HCT116 (cell line): ENCODE results near the gene MISP3. TPM values are rescaled to one million over a fixed set of nuclear protein-coding genes. Genes with fewer than 3 reads are reported as not detected.

Experiments used
- ATAC-seq: fragments of 200-7000 bp; cut with Tn5 transposase; 2 replicates; pipeline ENCODE4 v1.9.1; 2020; ENCODE audit warnings: mild to moderate bottlenecking, moderate library complexity
- BruUV-seq: library from RNA; stranded (reverse); fragments of 400-500 nt; replicated peaks from 2 replicates; lab custom pipeline; 2021; lab: Mats Ljungman, UMichigan
- CTCF ChIA-PET: fragments of 300-600 bp; sonication (Branson Sonifier 250); formaldehyde crosslinking; loops from one replicate; lab custom pipeline; 2021; ENCODE audit warnings: antibody characterized with exemption; lab: Charles Lee
- POLR2A ChIA-PET: fragments of 300-600, 350-600 bp; sonication (Branson Sonifier 250); formaldehyde crosslinking; loops from one replicate; lab custom pipeline; 2021; ENCODE audit warnings: antibody characterized with exemption; lab: Charles Lee
- RAD21 ChIA-PET, 2 experiments: fragments of 300-600 bp; sonication (Branson Sonifier 250); formaldehyde crosslinking; loops; one replicate each; lab custom pipeline; 2023; ENCODE audit warnings: low total read pairs in 2 of 2; ENCODE audit not compliant: uncharacterized antibody in 2 of 2, unreplicated experiment in 2 of 2, low non-redundant PET in 1 of 2; lab: Charles Lee
- DNase-seq: peaks from one replicate; pipeline ENCODE4 v3.0.0-alpha.2; 2010; ENCODE audit warnings: low read depth, low spot score
- H2AFZ ChIP-seq: fragments of 200-600 bp; shearing (Covaris generic), sonication (generic); 2 replicates; pipeline ENCODE4 v1.6.1; 2017; ENCODE audit warnings: low read depth, mixed run types, mixed read lengths, antibody characterized with exemption, low read length; ENCODE audit not compliant: poor library complexity, severe bottlenecking
- H3K27ac ChIP-seq: 2 replicates; pipeline ENCODE4 v1.5.1; 2012; ENCODE audit warnings: low read depth, low read length
- H3K27me3 ChIP-seq: fragments of 200-600 bp; sonication (generic); 2 replicates; pipeline ENCODE4 v1.6.1; 2016; ENCODE audit warnings: mixed run types, low read length, mixed read lengths; ENCODE audit not compliant: insufficient read depth
- H3K36me3 ChIP-seq, 2 experiments: fragments of 200-500 bp in 1 of 2; fragments of 200-600 bp in 1 of 2; sonication (Bioruptor generic) in 1 of 2; sonication (generic) in 1 of 2; 2 replicates each; pipeline versions ENCODE4 v1.5.1 to v1.6.1; 2014 to 2016; ENCODE audit warnings: low read length in 2 of 2, inconsistent platforms in 1 of 2, mixed read lengths in 1 of 2, mixed run types in 1 of 2; ENCODE audit not compliant: insufficient read depth in 2 of 2, control insufficient read depth in 1 of 2
- H3K4me1 ChIP-seq, 2 experiments: fragments of 200-600 bp in 1 of 2; sonication (generic) in 1 of 2; 2 replicates each; pipeline versions ENCODE4 v1.5.1 to v1.6.1; 2012 to 2017; ENCODE audit warnings: low read length in 2 of 2, inconsistent platforms in 1 of 2, mild to moderate bottlenecking in 1 of 2, mixed read lengths in 1 of 2, mixed run types in 1 of 2, moderate library complexity in 1 of 2; ENCODE audit not compliant: insufficient read depth in 2 of 2, control insufficient read depth in 1 of 2
- H3K4me2 ChIP-seq: fragments of 200-600 bp; sonication (generic); 2 replicates; pipeline ENCODE4 v1.6.1; 2017; ENCODE audit warnings: mixed run types, low read length, mixed read lengths
- H3K4me3 ChIP-seq, 2 experiments: fragments of 200-600 bp in 1 of 2; sonication (generic) in 1 of 2; replicated peaks in 1 of 2; 2 replicates each; pipeline ENCODE4 v1.5.1; 2011 to 2016; ENCODE audit warnings: low read length in 2 of 2, control low read depth in 1 of 2, low read depth in 1 of 2, mild to moderate bottlenecking in 1 of 2, mixed read lengths in 1 of 2, mixed run types in 1 of 2
- H3K79me2 ChIP-seq: fragments of 200-600 bp; sonication (generic); 2 replicates; pipeline ENCODE4 v1.6.1; 2017; ENCODE audit warnings: mild to moderate bottlenecking, mixed run types, low read length, moderate library complexity, mixed read lengths; ENCODE audit not compliant: insufficient read depth
- H3K9ac ChIP-seq: fragments of 200-600 bp; sonication (generic); 2 replicates; pipeline ENCODE4 v1.6.1; 2016; ENCODE audit warnings: low read length, mixed read lengths
- H3K9me2 ChIP-seq: fragments of 200-600 bp; sonication (generic), shearing (Covaris generic); 2 replicates; pipeline ENCODE4 v1.6.1; 2017; ENCODE audit warnings: mixed run types, mild to moderate bottlenecking, moderate library complexity; ENCODE audit not compliant: insufficient read depth
- H3K9me3 ChIP-seq, 2 experiments: fragments of 200-500 bp in 1 of 2; fragments of 200-600 bp in 1 of 2; sonication (Bioruptor generic) in 1 of 2; sonication (generic) in 1 of 2; 2 replicates each; pipeline ENCODE4 v1.6.1; 2014 to 2017; ENCODE audit warnings: low read length in 2 of 2, mixed read lengths in 2 of 2, inconsistent platforms in 1 of 2, low read depth in 1 of 2, mild to moderate bottlenecking in 1 of 2, mixed run types in 1 of 2, moderate library complexity in 1 of 2; ENCODE audit not compliant: control insufficient read depth in 1 of 2, insufficient read depth in 1 of 2
- H4K20me1 ChIP-seq: fragments of 200-600 bp; sonication (generic), shearing (Covaris generic); 2 replicates; pipeline ENCODE4 v1.6.1; 2017; ENCODE audit warnings: mixed run types, mild to moderate bottlenecking, moderate library complexity; ENCODE audit not compliant: insufficient read depth
- CBX3 ChIP-seq: IDR thresholded peaks from 2 replicates; pipeline ENCODE4 v1.6.1; 2012; ENCODE audit warnings: low read depth
- CEBPB ChIP-seq: IDR thresholded peaks from 2 replicates; pipeline ENCODE4 v1.6.1; 2012; ENCODE audit warnings: low read depth
- EZH2phosphoT487 ChIP-seq: fragments of 200-600 bp; IDR thresholded peaks from 2 replicates; pipeline ENCODE4 v1.6.1; 2018; ENCODE audit warnings: antibody characterized with exemption, borderline replicate concordance
- FOSL1 ChIP-seq: IDR thresholded peaks from 2 replicates; pipeline ENCODE4 v1.6.1; 2012; ENCODE audit warnings: low read depth
- JUND ChIP-seq: IDR thresholded peaks from 2 replicates; pipeline ENCODE4 v1.6.1; 2012
- POLR2A ChIP-seq: IDR thresholded peaks from 2 replicates; pipeline ENCODE4 v1.7.0; 2011; ENCODE audit warnings: borderline replicate concordance; ENCODE audit not compliant: insufficient read depth, insufficient read length; ENCODE audit errors: extremely low read depth
- POLR2AphosphoS5 ChIP-seq: IDR thresholded peaks from 2 replicates; pipeline ENCODE4 v1.6.1; 2011; ENCODE audit warnings: mild to moderate bottlenecking, low read depth, low read length, moderate library complexity
- SIN3A ChIP-seq: IDR thresholded peaks from 2 replicates; pipeline ENCODE4 v1.6.1; 2012; ENCODE audit warnings: low read depth
- SP1 ChIP-seq: IDR thresholded peaks from 2 replicates; pipeline ENCODE4 v1.6.1; 2012; ENCODE audit warnings: low read depth
- SRF ChIP-seq: IDR thresholded peaks from 2 replicates; pipeline ENCODE4 v1.6.1; 2012; ENCODE audit warnings: low read depth
- TCF7L2 ChIP-seq: IDR thresholded peaks from 2 replicates; pipeline ENCODE4 v1.7.0; 2011; ENCODE audit warnings: borderline replicate concordance, inconsistent platforms; ENCODE audit not compliant: insufficient read depth, insufficient read length; ENCODE audit errors: extremely low read depth
- ZFX ChIP-seq: fragments of 450-650 bp; IDR thresholded peaks from 2 replicates; pipeline ENCODE4 v1.6.1; 2017
- ZNF274 ChIP-seq: fragments of 200-500 bp; sonication (Bioruptor generic); IDR thresholded peaks from 2 replicates; pipeline ENCODE4 v1.6.1; 2014; ENCODE audit warnings: mild to moderate bottlenecking, low read depth, low read length, inconsistent platforms
- intact Hi-C: fragments of 100-400 bp; cut with micrococcal nuclease; formaldehyde crosslinking; loops from 2 replicates; pipeline ENCODE4 v1.10.0; 2022
- total RNA-seq: library from RNA; stranded (reverse); gene quantifications from one replicate; pipeline ENCODE4 v1.2.1, GENCODE V29; 2021; ENCODE audit not compliant: unreplicated experiment
- TF ChIP-seq, protein P1 (sequence below), 3 experiments: fragments of 200-600 bp in 1 of 3; sonication (generic) in 1 of 3; IDR thresholded peaks in 2 of 3; conservative IDR thresholded peaks in 1 of 3; 2 replicates each; pipeline ENCODE4 v1.5.1; 2012 to 2017; ENCODE audit warnings: low read depth in 2 of 3, low read length in 2 of 3, antibody characterized with exemption in 1 of 3, borderline replicate concordance in 1 of 3, control low read depth in 1 of 3, mild to moderate bottlenecking in 1 of 3, mixed read lengths in 1 of 3, mixed run types in 1 of 3, moderate library complexity in 1 of 3; ENCODE audit not compliant: insufficient read depth in 1 of 3
- TF ChIP-seq, protein P2 (sequence below): IDR thresholded peaks from 2 replicates; pipeline ENCODE4 v1.6.1; 2012

MISP3 gene
- total RNA-seq, 1 experiment from 2014 or later, result 5.2 TPM

DNA sequence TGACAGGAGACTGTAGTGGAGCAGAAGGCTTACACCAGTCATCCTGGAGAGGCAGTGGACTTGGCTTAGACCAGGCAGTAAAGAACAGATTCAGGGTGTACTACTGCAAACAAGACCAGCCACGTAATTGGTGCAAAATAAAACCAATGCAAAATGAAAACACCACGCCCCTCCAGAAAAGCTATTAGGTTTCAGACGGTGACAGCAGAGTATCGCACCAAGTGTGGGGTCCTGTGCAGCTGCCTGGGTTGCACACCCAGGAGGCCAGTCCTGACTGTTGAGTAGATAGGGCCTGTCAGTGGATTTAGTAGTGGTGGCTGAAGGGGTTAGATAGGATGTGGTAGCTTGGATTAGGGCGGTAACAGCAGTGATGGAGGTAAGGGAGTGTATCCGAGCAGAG lies 50.3 kb downstream of the MISP3 start:
- Histone ChIP-seq H3K4me1 (peaks cover 9 to 12% of the 10 kb centered on the region in 2 experiments), H3K4me2 (no peak overlapping the region), H3K9me3 (no peaks in the 10 kb centered on the region), H3K27ac (no peak overlapping the region), H3K79me2 (no peaks in the 10 kb centered on the region), H3K4me3 (no peak overlapping the region), H2AFZ (no peak overlapping the region), H3K9me2 (no peaks in the 10 kb centered on the region), H3K27me3 (no peaks in the 10 kb centered on the region), H3K36me3 (peaks cover 12 to 22% of the 10 kb centered on the region in 2 experiments), H3K9ac (no peak overlapping the region), H4K20me1 (no peaks in the 10 kb centered on the region)
- no peak for ATAC-seq
- intact Hi-C loops, result no loop called here
- no TSS peak for BruUV-seq
- no peak for DNase-seq
- no peak for TF ChIP-seq CEBPB
- TF ChIP-seq SRF, result no peak
- TF ChIP-seq EZH2phosphoT487, result no peak
- no peak for TF ChIP-seq POLR2AphosphoS5
- no peak for TF ChIP-seq ZFX
- TF ChIP-seq FOSL1, result no peak
- TF ChIP-seq, protein P1, sequence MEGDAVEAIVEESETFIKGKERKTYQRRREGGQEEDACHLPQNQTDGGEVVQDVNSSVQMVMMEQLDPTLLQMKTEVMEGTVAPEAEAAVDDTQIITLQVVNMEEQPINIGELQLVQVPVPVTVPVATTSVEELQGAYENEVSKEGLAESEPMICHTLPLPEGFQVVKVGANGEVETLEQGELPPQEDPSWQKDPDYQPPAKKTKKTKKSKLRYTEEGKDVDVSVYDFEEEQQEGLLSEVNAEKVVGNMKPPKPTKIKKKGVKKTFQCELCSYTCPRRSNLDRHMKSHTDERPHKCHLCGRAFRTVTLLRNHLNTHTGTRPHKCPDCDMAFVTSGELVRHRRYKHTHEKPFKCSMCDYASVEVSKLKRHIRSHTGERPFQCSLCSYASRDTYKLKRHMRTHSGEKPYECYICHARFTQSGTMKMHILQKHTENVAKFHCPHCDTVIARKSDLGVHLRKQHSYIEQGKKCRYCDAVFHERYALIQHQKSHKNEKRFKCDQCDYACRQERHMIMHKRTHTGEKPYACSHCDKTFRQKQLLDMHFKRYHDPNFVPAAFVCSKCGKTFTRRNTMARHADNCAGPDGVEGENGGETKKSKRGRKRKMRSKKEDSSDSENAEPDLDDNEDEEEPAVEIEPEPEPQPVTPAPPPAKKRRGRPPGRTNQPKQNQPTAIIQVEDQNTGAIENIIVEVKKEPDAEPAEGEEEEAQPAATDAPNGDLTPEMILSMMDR (IDR thresholded peaks at IDR 0.05 in 2 of 3, conservative IDR thresholded peaks at IDR 0.05 in 1 of 3; ENCODE audit: borderline replicate concordance in 1 of 3, insufficient read depth in 1 of 3, low read depth in 2 of 3, low read length in 2 of 3), result no peak
- no peak for TF ChIP-seq CBX3
- no peak for TF ChIP-seq POLR2A
- no peak for TF ChIP-seq ZNF274
- no peak for TF ChIP-seq SP1
- TF ChIP-seq TCF7L2, result no peak
- TF ChIP-seq SIN3A, result no peak
- TF ChIP-seq, protein P2, sequence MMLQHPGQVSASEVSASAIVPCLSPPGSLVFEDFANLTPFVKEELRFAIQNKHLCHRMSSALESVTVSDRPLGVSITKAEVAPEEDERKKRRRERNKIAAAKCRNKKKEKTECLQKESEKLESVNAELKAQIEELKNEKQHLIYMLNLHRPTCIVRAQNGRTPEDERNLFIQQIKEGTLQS, result no peak
- no peak for TF ChIP-seq JUND
- ChIA-PET POLR2A (interaction anchor here (1.1 to 2.2 kb wide), 2 partner anchors 13 to 315 kb away, joined by 3 to 6 read pairs; partner anchors contain the start of gene ASF1B), RAD21 (interaction anchor here in 1 of 2 experiments (0.9 kb wide), 1 partner anchor 14 kb away, joined by 7 read pairs; the partner anchor contains the start of gene ASF1B), CTCF (no interaction called here)

Other genes starting within 250 kb of the MISP3 start
- not detected for gene NANOS3, start 195.7 kb upstream of the MISP3 start, total RNA-seq
- gene BRME1, start 166.7 kb upstream of the MISP3 start, total RNA-seq, result 1.7 TPM
- gene CC2D1A, start 166.6 kb upstream of the MISP3 start, total RNA-seq, result 51.5 TPM
- 0.71 TPM for gene PODNL1, start 134.4 kb upstream of the MISP3 start, total RNA-seq
- gene DCAF15, start 120.3 kb upstream of the MISP3 start, total RNA-seq, result 46.2 TPM
- 16.3 TPM for gene RFX1, start 66.5 kb upstream of the MISP3 start, total RNA-seq
- gene RLN3, start 44.6 kb upstream of the MISP3 start, total RNA-seq, result not detected
- 18.3 TPM for gene IL27RA, start 41.0 kb upstream of the MISP3 start, total RNA-seq
- 3.3 TPM for gene PALM3, start 10.7 kb upstream of the MISP3 start, total RNA-seq
- gene C19orf67, start 13.0 kb downstream of the MISP3 start, total RNA-seq, result not detected
- gene SAMD1, start 18.0 kb downstream of the MISP3 start, total RNA-seq, result 62.9 TPM
- 95.7 TPM for gene PRKACA, start 45.0 kb downstream of the MISP3 start, total RNA-seq
- gene ASF1B, start 63.8 kb downstream of the MISP3 start, total RNA-seq, result 78.1 TPM
- 88.6 TPM for gene ADGRL1, start 133.4 kb downstream of the MISP3 start, total RNA-seq